HCT116 (cell line): Measurements from ENCODE around the gene RFC4. TPM values are rescaled to one million over a fixed set of nuclear protein-coding genes. Genes with fewer than 3 reads are reported as not detected.
A peak's percentile ranks its signal among the peaks of the same experiment; 100 is the strongest.

Experiments
- ATAC-seq: fragments of 200-7000 bp; cut with Tn5 transposase; 2 replicates; pipeline ENCODE4 v1.9.1; 2020; ENCODE audit warnings: mild to moderate bottlenecking, moderate library complexity
- BruUV-seq: library from RNA; stranded (reverse); fragments of 400-500 nt; replicated peaks from 2 replicates; lab custom pipeline; 2021; lab: Mats Ljungman, UMichigan
- CTCF ChIA-PET: fragments of 300-600 bp; sonication (Branson Sonifier 250); formaldehyde crosslinking; loops from one replicate; lab custom pipeline; 2021; ENCODE audit warnings: antibody characterized with exemption; lab: Charles Lee
- POLR2A ChIA-PET: fragments of 300-600, 350-600 bp; sonication (Branson Sonifier 250); formaldehyde crosslinking; loops from one replicate; lab custom pipeline; 2021; ENCODE audit warnings: antibody characterized with exemption; lab: Charles Lee
- RAD21 ChIA-PET, 2 experiments: fragments of 300-600 bp; sonication (Branson Sonifier 250); formaldehyde crosslinking; loops; one replicate each; lab custom pipeline; 2023; ENCODE audit warnings: low total read pairs in 2 of 2; ENCODE audit not compliant: uncharacterized antibody in 2 of 2, unreplicated experiment in 2 of 2, low non-redundant PET in 1 of 2; lab: Charles Lee
- DNase-seq: peaks from one replicate; pipeline ENCODE4 v3.0.0-alpha.2; 2010; ENCODE audit warnings: low read depth, low spot score
- H2AFZ ChIP-seq: fragments of 200-600 bp; shearing (Covaris generic), sonication (generic); 2 replicates; pipeline ENCODE4 v1.6.1; 2017; ENCODE audit warnings: low read depth, mixed run types, mixed read lengths, antibody characterized with exemption, low read length; ENCODE audit not compliant: poor library complexity, severe bottlenecking
- H3K27ac ChIP-seq: 2 replicates; pipeline ENCODE4 v1.5.1; 2012; ENCODE audit warnings: low read depth, low read length
- H3K27me3 ChIP-seq: fragments of 200-600 bp; sonication (generic); 2 replicates; pipeline ENCODE4 v1.6.1; 2016; ENCODE audit warnings: mixed run types, low read length, mixed read lengths; ENCODE audit not compliant: insufficient read depth
- H3K36me3 ChIP-seq, 2 experiments: fragments of 200-500 bp in 1 of 2; fragments of 200-600 bp in 1 of 2; sonication (Bioruptor generic) in 1 of 2; sonication (generic) in 1 of 2; 2 replicates each; pipeline versions ENCODE4 v1.5.1 to v1.6.1; 2014 to 2016; ENCODE audit warnings: low read length in 2 of 2, inconsistent platforms in 1 of 2, mixed read lengths in 1 of 2, mixed run types in 1 of 2; ENCODE audit not compliant: insufficient read depth in 2 of 2, control insufficient read depth in 1 of 2
- H3K4me1 ChIP-seq, 2 experiments: fragments of 200-600 bp in 1 of 2; sonication (generic) in 1 of 2; 2 replicates each; pipeline versions ENCODE4 v1.5.1 to v1.6.1; 2012 to 2017; ENCODE audit warnings: low read length in 2 of 2, inconsistent platforms in 1 of 2, mild to moderate bottlenecking in 1 of 2, mixed read lengths in 1 of 2, mixed run types in 1 of 2, moderate library complexity in 1 of 2; ENCODE audit not compliant: insufficient read depth in 2 of 2, control insufficient read depth in 1 of 2
- H3K4me2 ChIP-seq: fragments of 200-600 bp; sonication (generic); 2 replicates; pipeline ENCODE4 v1.6.1; 2017; ENCODE audit warnings: mixed run types, low read length, mixed read lengths
- H3K4me3 ChIP-seq, 2 experiments: fragments of 200-600 bp in 1 of 2; sonication (generic) in 1 of 2; replicated peaks in 1 of 2; 2 replicates each; pipeline ENCODE4 v1.5.1; 2011 to 2016; ENCODE audit warnings: low read length in 2 of 2, control low read depth in 1 of 2, low read depth in 1 of 2, mild to moderate bottlenecking in 1 of 2, mixed read lengths in 1 of 2, mixed run types in 1 of 2
- H3K79me2 ChIP-seq: fragments of 200-600 bp; sonication (generic); 2 replicates; pipeline ENCODE4 v1.6.1; 2017; ENCODE audit warnings: mild to moderate bottlenecking, mixed run types, low read length, moderate library complexity, mixed read lengths; ENCODE audit not compliant: insufficient read depth
- H3K9ac ChIP-seq: fragments of 200-600 bp; sonication (generic); 2 replicates; pipeline ENCODE4 v1.6.1; 2016; ENCODE audit warnings: low read length, mixed read lengths
- H3K9me2 ChIP-seq: fragments of 200-600 bp; sonication (generic), shearing (Covaris generic); 2 replicates; pipeline ENCODE4 v1.6.1; 2017; ENCODE audit warnings: mixed run types, mild to moderate bottlenecking, moderate library complexity; ENCODE audit not compliant: insufficient read depth
- H3K9me3 ChIP-seq, 2 experiments: fragments of 200-500 bp in 1 of 2; fragments of 200-600 bp in 1 of 2; sonication (Bioruptor generic) in 1 of 2; sonication (generic) in 1 of 2; 2 replicates each; pipeline ENCODE4 v1.6.1; 2014 to 2017; ENCODE audit warnings: low read length in 2 of 2, mixed read lengths in 2 of 2, inconsistent platforms in 1 of 2, low read depth in 1 of 2, mild to moderate bottlenecking in 1 of 2, mixed run types in 1 of 2, moderate library complexity in 1 of 2; ENCODE audit not compliant: control insufficient read depth in 1 of 2, insufficient read depth in 1 of 2
- H4K20me1 ChIP-seq: fragments of 200-600 bp; sonication (generic), shearing (Covaris generic); 2 replicates; pipeline ENCODE4 v1.6.1; 2017; ENCODE audit warnings: mixed run types, mild to moderate bottlenecking, moderate library complexity; ENCODE audit not compliant: insufficient read depth
- EZH2 ChIP-seq: fragments of 200-600 bp; sonication (generic); IDR thresholded peaks from 2 replicates; pipeline ENCODE4 v1.6.1; 2017; ENCODE audit warnings: antibody characterized with exemption, mixed run types
- EZH2phosphoT487 ChIP-seq: fragments of 200-600 bp; IDR thresholded peaks from 2 replicates; pipeline ENCODE4 v1.6.1; 2018; ENCODE audit warnings: antibody characterized with exemption, borderline replicate concordance
- POLR2AphosphoS5 ChIP-seq: IDR thresholded peaks from 2 replicates; pipeline ENCODE4 v1.6.1; 2011; ENCODE audit warnings: mild to moderate bottlenecking, low read depth, low read length, moderate library complexity
- RAD21 ChIP-seq: IDR thresholded peaks from 2 replicates; pipeline ENCODE4 v1.6.1; 2012; ENCODE audit warnings: low read depth, mild to moderate bottlenecking
- SRF ChIP-seq: IDR thresholded peaks from 2 replicates; pipeline ENCODE4 v1.6.1; 2012; ENCODE audit warnings: low read depth
- YY1 ChIP-seq: IDR thresholded peaks from 2 replicates; pipeline ENCODE4 v1.6.1; 2011; ENCODE audit warnings: low read length, low read depth, moderate library complexity, mild to moderate bottlenecking; ENCODE audit not compliant: insufficient replicate concordance; ENCODE audit errors: extremely low read depth
- intact Hi-C: fragments of 100-400 bp; cut with micrococcal nuclease; formaldehyde crosslinking; loops from 2 replicates; pipeline ENCODE4 v1.10.0; 2022
- total RNA-seq: library from RNA; stranded (reverse); gene quantifications from one replicate; pipeline ENCODE4 v1.2.1, GENCODE V29; 2021; ENCODE audit not compliant: unreplicated experiment
- TF ChIP-seq, protein P1 (sequence below), 3 experiments: fragments of 200-600 bp in 1 of 3; sonication (generic) in 1 of 3; IDR thresholded peaks in 2 of 3; conservative IDR thresholded peaks in 1 of 3; 2 replicates each; pipeline ENCODE4 v1.5.1; 2012 to 2017; ENCODE audit warnings: low read depth in 2 of 3, low read length in 2 of 3, antibody characterized with exemption in 1 of 3, borderline replicate concordance in 1 of 3, control low read depth in 1 of 3, mild to moderate bottlenecking in 1 of 3, mixed read lengths in 1 of 3, mixed run types in 1 of 3, moderate library complexity in 1 of 3; ENCODE audit not compliant: insufficient read depth in 1 of 3
- TF ChIP-seq, protein P2 (sequence below): IDR thresholded peaks from 2 replicates; pipeline ENCODE4 v1.6.1; 2012
- TF ChIP-seq, protein P3 (sequence below): IDR thresholded peaks from 2 replicates; pipeline ENCODE4 v1.6.1; 2012; ENCODE audit warnings: low read depth

The RFC4 gene
- total RNA-seq, 1 experiment from 2014 or later = 86.2 TPM

DNA sequence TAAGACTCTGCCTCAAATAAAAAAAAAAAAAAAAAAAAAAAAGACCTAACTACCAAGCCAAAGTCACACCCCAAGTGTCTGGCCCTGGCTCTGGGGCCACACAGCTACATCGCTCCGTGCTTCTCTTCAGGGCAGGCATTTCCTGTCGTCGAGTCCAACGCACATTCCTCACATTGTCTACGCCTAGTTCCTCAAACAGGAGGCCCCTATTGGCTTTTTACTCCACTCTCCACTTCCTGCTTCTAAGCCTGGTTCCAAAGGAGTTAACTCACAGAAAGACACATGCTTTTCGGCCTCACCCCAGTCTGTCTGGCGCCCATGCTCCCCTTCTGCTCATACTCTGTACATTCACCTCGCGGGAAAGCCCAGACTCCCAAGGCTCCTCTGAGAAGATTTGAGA, 60.3 kb downstream of the RFC4 start (continued):
- no peak for TF ChIP-seq EZH2phosphoT487
- peak; percentile 49 for TF ChIP-seq POLR2AphosphoS5
- TF ChIP-seq, protein P1, sequence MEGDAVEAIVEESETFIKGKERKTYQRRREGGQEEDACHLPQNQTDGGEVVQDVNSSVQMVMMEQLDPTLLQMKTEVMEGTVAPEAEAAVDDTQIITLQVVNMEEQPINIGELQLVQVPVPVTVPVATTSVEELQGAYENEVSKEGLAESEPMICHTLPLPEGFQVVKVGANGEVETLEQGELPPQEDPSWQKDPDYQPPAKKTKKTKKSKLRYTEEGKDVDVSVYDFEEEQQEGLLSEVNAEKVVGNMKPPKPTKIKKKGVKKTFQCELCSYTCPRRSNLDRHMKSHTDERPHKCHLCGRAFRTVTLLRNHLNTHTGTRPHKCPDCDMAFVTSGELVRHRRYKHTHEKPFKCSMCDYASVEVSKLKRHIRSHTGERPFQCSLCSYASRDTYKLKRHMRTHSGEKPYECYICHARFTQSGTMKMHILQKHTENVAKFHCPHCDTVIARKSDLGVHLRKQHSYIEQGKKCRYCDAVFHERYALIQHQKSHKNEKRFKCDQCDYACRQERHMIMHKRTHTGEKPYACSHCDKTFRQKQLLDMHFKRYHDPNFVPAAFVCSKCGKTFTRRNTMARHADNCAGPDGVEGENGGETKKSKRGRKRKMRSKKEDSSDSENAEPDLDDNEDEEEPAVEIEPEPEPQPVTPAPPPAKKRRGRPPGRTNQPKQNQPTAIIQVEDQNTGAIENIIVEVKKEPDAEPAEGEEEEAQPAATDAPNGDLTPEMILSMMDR (IDR thresholded peaks at IDR 0.05 in 2 of 3, conservative IDR thresholded peaks at IDR 0.05 in 1 of 3; ENCODE audit: borderline replicate concordance in 1 of 3, insufficient read depth in 1 of 3, low read depth in 2 of 3, low read length in 2 of 3) = no peak
- TF ChIP-seq SRF = no peak
- TF ChIP-seq YY1 = peak; percentile 6

DNA sequence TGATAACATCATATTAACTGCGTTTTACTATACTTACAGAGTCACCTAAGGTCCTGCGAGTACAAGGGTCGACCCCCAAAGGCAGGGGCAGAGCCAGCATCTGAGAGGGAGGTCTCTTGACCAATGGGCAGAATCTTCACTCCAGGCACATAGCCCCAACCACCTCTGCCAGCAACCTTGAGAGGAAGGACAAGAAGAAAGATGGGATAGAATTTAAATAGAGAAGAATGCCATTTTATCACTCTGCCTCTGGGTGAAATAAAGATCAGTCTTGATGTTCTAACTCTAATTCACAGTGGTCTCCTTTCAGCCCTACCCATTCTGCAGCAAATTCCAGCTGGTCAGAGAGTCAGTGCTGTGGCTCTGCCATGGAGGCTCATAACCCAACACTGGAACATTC, 62.6 kb downstream of the RFC4 start:
- H3K4me2 ChIP-seq = no peak overlapping the region
- H2AFZ ChIP-seq = no peak overlapping the region
- TF ChIP-seq RAD21 (no peak), EZH2 (no peak), POLR2AphosphoS5 (no peak)
- TF ChIP-seq, protein P2, sequence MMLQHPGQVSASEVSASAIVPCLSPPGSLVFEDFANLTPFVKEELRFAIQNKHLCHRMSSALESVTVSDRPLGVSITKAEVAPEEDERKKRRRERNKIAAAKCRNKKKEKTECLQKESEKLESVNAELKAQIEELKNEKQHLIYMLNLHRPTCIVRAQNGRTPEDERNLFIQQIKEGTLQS = no peak
- TF ChIP-seq, protein P3, sequence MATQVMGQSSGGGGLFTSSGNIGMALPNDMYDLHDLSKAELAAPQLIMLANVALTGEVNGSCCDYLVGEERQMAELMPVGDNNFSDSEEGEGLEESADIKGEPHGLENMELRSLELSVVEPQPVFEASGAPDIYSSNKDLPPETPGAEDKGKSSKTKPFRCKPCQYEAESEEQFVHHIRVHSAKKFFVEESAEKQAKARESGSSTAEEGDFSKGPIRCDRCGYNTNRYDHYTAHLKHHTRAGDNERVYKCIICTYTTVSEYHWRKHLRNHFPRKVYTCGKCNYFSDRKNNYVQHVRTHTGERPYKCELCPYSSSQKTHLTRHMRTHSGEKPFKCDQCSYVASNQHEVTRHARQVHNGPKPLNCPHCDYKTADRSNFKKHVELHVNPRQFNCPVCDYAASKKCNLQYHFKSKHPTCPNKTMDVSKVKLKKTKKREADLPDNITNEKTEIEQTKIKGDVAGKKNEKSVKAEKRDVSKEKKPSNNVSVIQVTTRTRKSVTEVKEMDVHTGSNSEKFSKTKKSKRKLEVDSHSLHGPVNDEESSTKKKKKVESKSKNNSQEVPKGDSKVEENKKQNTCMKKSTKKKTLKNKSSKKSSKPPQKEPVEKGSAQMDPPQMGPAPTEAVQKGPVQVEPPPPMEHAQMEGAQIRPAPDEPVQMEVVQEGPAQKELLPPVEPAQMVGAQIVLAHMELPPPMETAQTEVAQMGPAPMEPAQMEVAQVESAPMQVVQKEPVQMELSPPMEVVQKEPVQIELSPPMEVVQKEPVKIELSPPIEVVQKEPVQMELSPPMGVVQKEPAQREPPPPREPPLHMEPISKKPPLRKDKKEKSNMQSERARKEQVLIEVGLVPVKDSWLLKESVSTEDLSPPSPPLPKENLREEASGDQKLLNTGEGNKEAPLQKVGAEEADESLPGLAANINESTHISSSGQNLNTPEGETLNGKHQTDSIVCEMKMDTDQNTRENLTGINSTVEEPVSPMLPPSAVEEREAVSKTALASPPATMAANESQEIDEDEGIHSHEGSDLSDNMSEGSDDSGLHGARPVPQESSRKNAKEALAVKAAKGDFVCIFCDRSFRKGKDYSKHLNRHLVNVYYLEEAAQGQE = no peak
- intact Hi-C loops = no loop called here
- no peaks in the 10 kb centered on the region for H3K36me3 ChIP-seq
- no peaks in the 10 kb centered on the region for H4K20me1 ChIP-seq
- no peaks in the 10 kb centered on the region for H3K9me3 ChIP-seq
- ATAC-seq (no peak), DNase-seq (no peak)
- H3K4me3 ChIP-seq = no peak overlapping the region
- H3K9me2 ChIP-seq = no peaks in the 10 kb centered on the region
- CTCF ChIA-PET = no interaction called here
- no TSS peak for BruUV-seq
- no peak overlapping the region for H3K9ac ChIP-seq
- POLR2A ChIA-PET = no interaction called here
- H3K27me3 ChIP-seq = no peaks in the 10 kb centered on the region
- peaks cover 0 to 15% of the 10 kb centered on the region in 2 experiments; a peak in 2 of 4 replicates for H3K4me1 ChIP-seq
- H3K27ac ChIP-seq = no peak overlapping the region
- RAD21 ChIA-PET = no interaction called here
- no peaks in the 10 kb centered on the region for H3K79me2 ChIP-seq
